ENCODE data around the gene LIMD2.

DNA sequence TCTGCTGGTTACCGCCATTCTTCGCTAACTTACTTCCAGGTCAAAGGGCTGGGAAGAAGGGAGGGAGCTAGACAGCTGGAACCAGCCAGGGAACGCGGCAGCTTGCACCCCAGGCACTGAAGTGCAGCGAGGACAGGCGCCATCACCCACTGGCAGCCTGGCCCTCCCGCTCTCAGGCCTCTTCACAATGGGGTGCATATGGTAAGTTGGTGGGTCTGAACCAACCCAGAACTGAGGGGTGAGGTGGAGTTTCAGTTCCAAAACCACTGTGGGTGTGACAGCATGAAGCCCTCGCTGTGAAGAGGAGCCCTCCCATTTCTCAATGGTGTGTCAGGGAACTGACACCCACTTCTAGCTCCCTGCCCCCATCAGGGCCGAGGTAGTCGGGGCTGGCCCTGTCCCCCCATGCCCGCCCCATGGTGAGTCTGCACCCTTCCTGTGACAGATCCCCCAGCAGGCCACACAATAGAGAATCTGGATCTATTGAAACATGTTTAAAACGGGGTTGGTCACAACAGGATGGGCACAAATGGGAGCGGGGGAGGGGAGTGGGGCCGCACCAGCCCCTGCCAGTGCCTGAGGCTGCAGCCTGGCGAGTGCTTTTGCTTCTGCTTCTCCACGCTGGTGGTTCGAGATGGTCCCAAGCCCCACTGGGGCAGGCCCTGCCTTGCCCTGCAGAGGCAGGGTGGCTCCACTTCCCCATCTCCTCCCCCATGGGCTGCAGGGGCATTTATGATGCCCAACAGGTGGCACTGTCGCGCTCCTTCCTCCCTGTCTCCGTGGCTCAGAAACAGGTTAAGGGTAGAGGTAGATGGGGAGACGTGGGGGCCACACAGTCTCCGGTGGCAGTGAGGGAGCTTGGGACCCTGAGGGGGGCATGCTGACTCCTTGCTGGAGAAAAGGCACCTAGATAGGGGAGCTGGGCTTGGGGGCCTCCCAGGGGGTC, 2.3 kb downstream of the LIMD2 start:
- TF ChIP-seq, protein P1, sequence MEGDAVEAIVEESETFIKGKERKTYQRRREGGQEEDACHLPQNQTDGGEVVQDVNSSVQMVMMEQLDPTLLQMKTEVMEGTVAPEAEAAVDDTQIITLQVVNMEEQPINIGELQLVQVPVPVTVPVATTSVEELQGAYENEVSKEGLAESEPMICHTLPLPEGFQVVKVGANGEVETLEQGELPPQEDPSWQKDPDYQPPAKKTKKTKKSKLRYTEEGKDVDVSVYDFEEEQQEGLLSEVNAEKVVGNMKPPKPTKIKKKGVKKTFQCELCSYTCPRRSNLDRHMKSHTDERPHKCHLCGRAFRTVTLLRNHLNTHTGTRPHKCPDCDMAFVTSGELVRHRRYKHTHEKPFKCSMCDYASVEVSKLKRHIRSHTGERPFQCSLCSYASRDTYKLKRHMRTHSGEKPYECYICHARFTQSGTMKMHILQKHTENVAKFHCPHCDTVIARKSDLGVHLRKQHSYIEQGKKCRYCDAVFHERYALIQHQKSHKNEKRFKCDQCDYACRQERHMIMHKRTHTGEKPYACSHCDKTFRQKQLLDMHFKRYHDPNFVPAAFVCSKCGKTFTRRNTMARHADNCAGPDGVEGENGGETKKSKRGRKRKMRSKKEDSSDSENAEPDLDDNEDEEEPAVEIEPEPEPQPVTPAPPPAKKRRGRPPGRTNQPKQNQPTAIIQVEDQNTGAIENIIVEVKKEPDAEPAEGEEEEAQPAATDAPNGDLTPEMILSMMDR (conservative IDR thresholded peaks at IDR 0.05 in 1 of 2, IDR thresholded peaks at IDR 0.05 in 1 of 2; ENCODE audit: low read depth in 1 of 2, low read length in 2 of 2) = peak in 1 of 2 donors; percentile 41
- TF ChIP-seq EZH2 (IDR thresholded peaks at IDR 0.05; ENCODE audit: low read length, missing control alignments) = no peak

Data from fibroblast of lung (primary cell).